Measurements from ENCODE around the gene PIGL.

DNA sequence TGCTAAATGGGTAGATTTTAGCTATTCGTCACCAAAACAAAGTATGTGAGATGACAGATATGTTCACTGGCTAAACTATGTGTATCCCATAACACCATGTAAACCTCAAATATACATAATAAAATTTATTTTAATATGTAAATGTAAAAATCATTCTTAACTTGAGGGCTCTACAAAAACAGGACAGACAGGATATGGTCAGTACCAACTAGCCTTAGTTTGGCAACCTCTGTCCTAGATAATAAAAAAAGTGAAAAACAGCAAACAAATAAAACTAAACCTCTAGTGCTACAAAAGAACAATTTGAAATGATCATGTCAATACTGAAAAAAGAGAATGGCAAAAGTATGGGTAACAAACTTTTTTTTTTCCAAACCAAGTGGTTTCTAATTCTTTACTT is 35.4 kb upstream of the PIGL start:
- TF ChIP-seq, protein P1, sequence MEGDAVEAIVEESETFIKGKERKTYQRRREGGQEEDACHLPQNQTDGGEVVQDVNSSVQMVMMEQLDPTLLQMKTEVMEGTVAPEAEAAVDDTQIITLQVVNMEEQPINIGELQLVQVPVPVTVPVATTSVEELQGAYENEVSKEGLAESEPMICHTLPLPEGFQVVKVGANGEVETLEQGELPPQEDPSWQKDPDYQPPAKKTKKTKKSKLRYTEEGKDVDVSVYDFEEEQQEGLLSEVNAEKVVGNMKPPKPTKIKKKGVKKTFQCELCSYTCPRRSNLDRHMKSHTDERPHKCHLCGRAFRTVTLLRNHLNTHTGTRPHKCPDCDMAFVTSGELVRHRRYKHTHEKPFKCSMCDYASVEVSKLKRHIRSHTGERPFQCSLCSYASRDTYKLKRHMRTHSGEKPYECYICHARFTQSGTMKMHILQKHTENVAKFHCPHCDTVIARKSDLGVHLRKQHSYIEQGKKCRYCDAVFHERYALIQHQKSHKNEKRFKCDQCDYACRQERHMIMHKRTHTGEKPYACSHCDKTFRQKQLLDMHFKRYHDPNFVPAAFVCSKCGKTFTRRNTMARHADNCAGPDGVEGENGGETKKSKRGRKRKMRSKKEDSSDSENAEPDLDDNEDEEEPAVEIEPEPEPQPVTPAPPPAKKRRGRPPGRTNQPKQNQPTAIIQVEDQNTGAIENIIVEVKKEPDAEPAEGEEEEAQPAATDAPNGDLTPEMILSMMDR (conservative IDR thresholded peaks at IDR 0.05), result no peak
- no peak for TF ChIP-seq EZH2 (IDR thresholded peaks at IDR 0.05; ENCODE audit: low read depth)

All from PC-9 (cell line).